HG03520 (cell line): ENCODE measurements around the gene CIRBP.

ENCODE experiments used
- ATAC-seq: cut with Tn5 transposase; IDR thresholded peaks from one replicate; pipeline ENCODE4 v1.9.1; 2021; ENCODE audit warnings: mild to moderate bottlenecking, moderate library complexity; ENCODE audit not compliant: unreplicated experiment

The CIRBP gene

GRCh38 chr19:1269065-1269477 lies at the start of gene CIRBP:
TSS of gene CIRBP (plus strand) at chr19:1269332. CDS start at chr19:1270934, 1,602 bp downstream.
- peak; percentile 58 for ATAC-seq

GRCh38 chr19:1219786-1220476 lies 49.2 kb upstream of the CIRBP start:
- no peak for ATAC-seq

- ATAC-seq, result no peak
Observed at GRCh38 chr19:1220477-1220930, 48.6 kb upstream of the CIRBP start.

- no peak for ATAC-seq
Observed at GRCh38 chr19:1220976-1221903, 47.9 kb upstream of the CIRBP start.

GRCh38 chr19:1221904-1222255 lies 47.3 kb upstream of the CIRBP start:
- no peak for ATAC-seq

GRCh38 chr19:1222394-1222793 lies 46.7 kb upstream of the CIRBP start:
- no peak for ATAC-seq

GRCh38 chr19:1223018-1223855 lies 45.9 kb upstream of the CIRBP start:
- ATAC-seq, result no peak

- no peak for ATAC-seq
Observed at GRCh38 chr19:1224047-1224825, 44.9 kb upstream of the CIRBP start.

GRCh38 chr19:1224847-1225246 lies 44.3 kb upstream of the CIRBP start:
- ATAC-seq, result no peak

GRCh38 chr19:1225440-1226226 lies 43.5 kb upstream of the CIRBP start:
- no peak for ATAC-seq

- no peak for ATAC-seq
Observed at GRCh38 chr19:1226227-1226518, 43.0 kb upstream of the CIRBP start.

GRCh38 chr19:1226522-1227303 lies 42.4 kb upstream of the CIRBP start:
- no peak for ATAC-seq

GRCh38 chr19:1227304-1228054 lies 41.7 kb upstream of the CIRBP start:
- ATAC-seq, result no peak

GRCh38 chr19:1228161-1228957 lies 40.8 kb upstream of the CIRBP start:
- ATAC-seq, result no peak

- ATAC-seq, result no peak
Observed at GRCh38 chr19:1229056-1229923, 39.8 kb upstream of the CIRBP start.

- no peak for ATAC-seq
Observed at GRCh38 chr19:1229924-1230782, 39.0 kb upstream of the CIRBP start.
